GM18502 (cell line): ENCODE results near the gene CARMIL1.

Experiments
- ATAC-seq: cut with Tn5 transposase; IDR thresholded peaks from one replicate; pipeline ENCODE4 v1.9.1; 2021; ENCODE audit warnings: mild to moderate bottlenecking; ENCODE audit not compliant: unreplicated experiment, poor library complexity

Gene CARMIL1

DNA sequence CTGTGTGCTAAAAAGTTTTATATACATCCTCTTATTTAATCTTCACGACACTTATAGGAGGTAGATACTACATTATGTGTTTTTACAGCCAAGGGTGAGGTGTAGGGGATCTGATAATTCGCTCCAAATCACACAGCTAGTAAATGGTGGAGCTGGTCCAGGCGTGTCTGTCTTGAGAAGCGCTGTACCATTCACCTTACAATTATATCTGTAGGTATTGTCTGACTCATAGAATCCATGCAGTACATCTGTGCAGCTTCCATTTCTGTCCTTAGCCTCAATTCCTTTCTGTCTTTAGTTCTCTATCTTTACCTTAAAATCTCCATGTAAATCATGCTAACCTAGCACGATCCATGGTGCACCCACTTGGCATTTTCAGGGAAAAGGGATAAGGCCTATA lies 120.7 kb downstream of the CARMIL1 start:
- ATAC-seq = no peak

- ATAC-seq = no peak
Observed at GRCh38 chr6:25401711-25402110, 122.5 kb downstream of the CARMIL1 start.

- ATAC-seq = no peak
Observed at GRCh38 chr6:25402125-25402524, 123.0 kb downstream of the CARMIL1 start.

- ATAC-seq = no peak
Observed at GRCh38 chr6:25403150-25403549, 124.0 kb downstream of the CARMIL1 start.

- no peak for ATAC-seq
Observed at GRCh38 chr6:25404091-25404490, 124.9 kb downstream of the CARMIL1 start.

DNA sequence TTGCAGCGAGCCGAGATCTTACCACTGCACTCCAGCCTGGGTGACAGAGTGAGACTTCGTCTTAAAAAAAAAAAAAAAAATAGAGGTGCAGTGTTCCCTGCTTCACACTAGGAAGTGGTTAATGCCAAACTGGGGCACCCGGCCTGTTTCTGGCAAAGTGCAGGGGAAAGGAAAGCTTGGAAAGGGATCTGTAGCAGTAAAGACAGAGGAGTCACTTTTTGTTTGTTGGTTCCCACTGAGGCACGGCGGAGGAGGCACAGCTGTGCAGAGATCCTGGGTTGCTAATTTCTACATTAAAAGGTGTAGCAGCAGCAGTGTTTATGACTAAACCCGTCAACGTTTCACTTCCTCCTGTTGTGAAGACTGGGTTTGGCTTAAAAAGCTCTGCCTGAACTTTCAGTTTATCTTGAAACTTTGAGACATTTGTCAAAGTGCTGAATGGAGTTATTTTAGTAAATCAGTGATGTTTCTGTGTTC lies 125.6 kb downstream of the CARMIL1 start:
- ATAC-seq = peak; percentile 92

DNA sequence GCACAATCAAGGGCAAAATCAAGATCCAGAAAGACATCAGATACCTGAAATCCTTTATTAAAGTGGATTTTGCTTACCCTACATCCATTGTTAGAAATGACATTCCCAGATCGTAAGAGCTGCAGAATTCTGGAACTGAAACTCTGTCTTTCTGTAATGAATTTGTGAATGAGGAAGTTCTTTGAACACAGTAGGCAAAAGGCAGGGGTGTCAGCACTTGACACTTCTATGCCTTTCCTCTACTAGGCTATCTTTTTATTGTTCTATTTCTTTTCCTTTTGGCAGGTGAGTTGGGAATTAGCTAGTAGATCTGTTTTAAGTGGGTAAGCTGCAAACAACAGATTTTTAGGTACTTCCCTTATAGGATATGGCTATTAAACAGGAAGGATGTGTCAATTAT lies 126.3 kb downstream of the CARMIL1 start:
- ATAC-seq = no peak

- ATAC-seq = no peak
Observed at GRCh38 chr6:25407431-25407830, 128.3 kb downstream of the CARMIL1 start.

DNA sequence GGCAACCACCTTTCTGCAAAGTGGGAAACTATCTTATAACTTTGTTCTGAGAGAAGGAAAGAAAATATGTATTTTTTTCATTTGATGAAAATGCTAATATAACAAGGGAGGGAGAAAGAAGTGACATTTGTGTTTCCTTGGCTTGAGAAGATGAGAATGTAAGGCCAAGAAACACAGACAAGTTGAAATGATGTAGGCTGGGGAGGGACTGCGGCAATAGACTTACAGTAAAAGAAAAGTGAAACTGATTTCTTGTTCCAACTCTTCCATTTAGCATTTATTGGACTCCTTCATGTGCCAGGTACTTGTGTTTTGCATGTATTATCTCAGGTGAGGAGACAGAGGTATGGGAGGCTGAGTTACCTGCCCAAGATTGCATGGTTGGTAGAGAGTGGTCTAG lies 130.9 kb downstream of the CARMIL1 start:
- no peak for ATAC-seq

DNA sequence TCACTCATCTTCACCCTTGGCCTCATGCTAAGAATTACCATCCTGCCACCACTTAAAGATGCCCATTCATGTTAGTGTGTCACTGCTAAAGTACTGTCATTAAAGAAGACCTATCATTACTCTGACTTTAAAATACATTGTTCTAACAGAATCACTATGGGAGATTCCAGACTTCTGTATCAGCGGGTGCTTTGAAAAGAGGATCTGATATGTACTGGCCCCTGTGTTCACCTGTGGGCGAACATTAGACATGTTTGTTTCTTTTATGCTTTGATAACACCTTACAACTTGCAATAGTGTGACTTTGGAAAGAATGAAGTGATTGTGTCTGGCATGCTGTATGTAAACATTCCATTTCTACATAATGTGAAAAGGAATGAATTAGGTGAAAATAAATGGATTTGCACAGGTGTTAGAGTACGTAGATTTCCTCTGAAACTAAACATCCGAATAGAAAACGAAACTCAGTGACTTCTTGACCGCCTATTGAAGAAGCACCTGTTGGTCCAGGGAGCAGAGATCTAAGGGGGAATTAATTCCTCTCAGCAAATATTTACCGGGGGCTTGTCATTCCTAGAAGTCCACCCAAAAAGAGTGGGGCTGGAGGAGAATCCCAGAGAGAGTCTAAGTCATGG lies 132.3 kb downstream of the CARMIL1 start:
- no peak for ATAC-seq

DNA sequence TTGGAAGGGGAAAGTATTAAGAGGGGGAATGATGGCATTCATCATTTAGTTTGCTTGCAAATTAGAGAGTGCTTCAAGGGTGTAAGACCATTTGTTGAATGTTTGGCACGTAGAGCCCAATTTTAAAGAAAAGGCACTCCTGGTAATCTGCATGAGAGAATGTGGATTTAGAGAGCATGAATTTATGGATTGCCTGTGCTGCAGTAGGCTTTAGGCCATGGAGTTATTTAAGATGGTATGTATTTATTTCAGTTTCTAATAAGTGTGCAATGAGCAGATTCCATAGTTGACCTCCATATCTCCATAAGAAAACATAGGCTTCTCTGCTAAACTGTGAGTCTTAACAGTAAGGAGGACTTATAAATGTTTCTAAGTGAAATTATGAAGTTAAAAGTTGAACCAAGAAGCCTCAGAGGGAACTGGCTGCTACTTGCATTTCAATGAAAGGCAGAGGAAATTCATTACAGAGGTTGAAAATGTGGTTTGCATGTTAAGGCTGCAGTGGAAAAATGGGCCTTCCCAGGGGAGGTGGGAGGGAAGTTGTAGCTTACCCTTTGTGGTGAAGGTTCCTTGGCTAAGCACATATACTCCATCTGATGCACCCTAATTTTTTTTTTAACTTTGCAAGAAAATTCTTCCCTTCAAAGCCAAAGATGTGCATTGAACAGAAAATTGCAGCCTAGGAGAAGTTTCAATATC lies 134.2 kb downstream of the CARMIL1 start:
- ATAC-seq = no peak

- ATAC-seq = no peak
Observed at GRCh38 chr6:25414168-25414567, 135.0 kb downstream of the CARMIL1 start.

DNA sequence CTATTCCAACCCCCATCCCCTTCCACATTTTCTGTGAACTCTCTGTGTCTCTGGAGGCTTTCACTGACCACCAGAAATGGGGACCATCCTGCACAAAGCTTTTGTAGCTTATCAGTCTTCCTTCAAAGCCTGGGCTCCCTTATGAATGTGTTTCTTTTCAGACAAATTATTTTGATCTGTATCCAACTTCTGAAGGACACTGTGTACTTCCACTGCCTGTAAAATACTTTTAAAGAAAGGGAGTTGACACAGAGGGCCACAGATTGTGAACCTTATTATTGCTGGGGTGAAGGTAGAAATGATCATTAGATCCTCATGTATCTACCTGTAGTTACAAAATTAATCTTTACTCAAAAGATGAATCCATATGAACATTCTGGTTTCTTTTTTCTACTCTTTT lies 135.6 kb downstream of the CARMIL1 start:
- ATAC-seq = no peak

GRCh38 chr6:25415274-25415673 lies 136.1 kb downstream of the CARMIL1 start:
- ATAC-seq = no peak

GRCh38 chr6:25415701-25416100 lies 136.5 kb downstream of the CARMIL1 start:
- ATAC-seq = no peak

- ATAC-seq = no peak
Observed at GRCh38 chr6:25417046-25417605, 138.0 kb downstream of the CARMIL1 start.

GRCh38 chr6:25418454-25419052 lies 139.4 kb downstream of the CARMIL1 start:
- no peak for ATAC-seq

GRCh38 chr6:25419879-25420278 lies 140.7 kb downstream of the CARMIL1 start:
- no peak for ATAC-seq

DNA sequence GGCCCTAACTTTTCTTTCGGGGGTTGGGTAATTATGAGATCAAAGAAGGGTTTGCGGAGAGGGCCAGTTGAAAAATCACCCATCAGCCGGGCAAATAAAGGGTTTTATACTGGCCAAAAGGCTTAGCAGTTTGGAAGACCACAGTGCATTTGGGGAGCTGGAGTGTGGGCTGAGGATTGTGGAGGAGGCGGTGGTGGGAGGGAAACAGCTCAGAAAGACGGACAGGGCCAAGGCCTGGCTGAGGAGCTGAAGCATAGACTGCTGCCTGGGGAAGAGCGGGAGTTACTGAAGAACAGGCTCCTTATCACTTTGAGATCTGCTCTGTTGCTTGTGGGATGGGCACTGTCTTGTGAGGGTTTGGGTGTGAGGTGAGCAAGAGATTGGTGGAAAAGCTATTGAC lies 144.2 kb downstream of the CARMIL1 start:
- no peak for ATAC-seq

DNA sequence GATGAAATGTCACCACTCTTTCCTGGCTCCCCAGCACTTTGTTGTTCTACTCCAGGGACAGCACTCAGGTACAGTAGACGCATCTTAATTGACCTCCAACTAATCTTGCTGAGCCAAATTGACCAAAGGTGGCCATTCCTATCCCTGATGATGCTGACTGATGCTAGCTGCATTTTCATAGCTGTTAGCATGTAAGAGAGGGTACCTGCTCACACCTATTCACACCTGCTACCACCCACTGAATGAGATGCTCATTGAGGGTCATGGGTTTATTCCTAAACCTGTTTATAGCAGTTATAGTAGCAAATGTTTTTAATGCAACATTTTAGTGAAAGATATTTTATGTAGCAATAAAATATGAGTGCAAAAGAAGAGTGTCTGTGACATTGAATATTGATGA lies 145.1 kb downstream of the CARMIL1 start:
- ATAC-seq = no peak

DNA sequence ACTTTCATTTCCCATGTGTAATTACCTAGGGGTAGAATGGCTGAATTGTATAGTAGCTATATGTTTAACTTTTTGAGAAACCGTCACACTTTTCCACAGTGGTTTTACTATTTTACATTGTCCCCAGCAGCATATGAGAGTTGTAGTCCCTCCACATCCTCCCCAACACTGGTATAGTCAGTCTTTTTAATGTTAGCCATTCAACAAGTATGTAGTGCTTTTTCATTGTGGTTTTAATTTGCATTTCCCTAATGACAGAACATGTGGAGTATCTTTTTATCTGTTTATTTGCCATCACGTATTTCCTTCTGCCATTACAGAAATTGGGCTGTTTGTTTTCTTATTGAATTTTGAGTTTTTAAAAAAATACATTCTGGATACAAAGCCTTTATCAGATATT lies 148.4 kb downstream of the CARMIL1 start:
- ATAC-seq = no peak
